Breast epithelium (tissue), 3 donors: Measurements from ENCODE around the gene SSH2.

Source experiments
- CTCF ChIP-seq, 3 donors: fragments of 450-650 bp; IDR thresholded peaks; one replicate each; pipeline ENCODE4 v1.5.1; 2016 to 2017; ENCODE audit warnings: antibody characterized with exemption in 3 of 3, mild to moderate bottlenecking in 3 of 3, moderate library complexity in 3 of 3
- POLR2A ChIP-seq: fragments of 450-650 bp; IDR thresholded peaks from one replicate; pipeline ENCODE4 v1.6.1; 2016; ENCODE audit warnings: antibody characterized with exemption, mild to moderate bottlenecking, moderate library complexity
- POLR2AphosphoS5 ChIP-seq, 3 donors: sonication (generic); formaldehyde crosslinking; IDR thresholded peaks; one replicate each; pipeline ENCODE4 v1.6.1; 2017; ENCODE audit warnings: antibody characterized with exemption in 3 of 3

GRCh38 chr17:29671661-29672060 lies 258.4 kb downstream of the SSH2 start:
- TF ChIP-seq CTCF (IDR thresholded peaks at IDR 0.05) (no peak), POLR2AphosphoS5 (IDR thresholded peaks at IDR 0.05) (no peak), POLR2A (no peak)
